Motor neuron (in vitro differentiated cells): ENCODE measurements around the gene GLTP. TPM values are rescaled to one million over a fixed set of nuclear protein-coding genes. Genes with fewer than 3 reads are reported as not detected.
"Not testable (repeated sequence)": the region's sequence is repeated elsewhere in the genome, so short reads cannot be mapped to it uniquely, and the experiment has no call there.

Experiments used
- ATAC-seq, 8 experiments: fragments of 200-7000 bp; cut with Tn5 transposase; replicated peaks in 6 of 8; 2 replicates each; pipeline ENCODE4 v1.8.0; 2021; ENCODE audit warnings: mild to moderate bottlenecking in 8 of 8, moderate library complexity in 8 of 8
- H3K27ac ChIP-seq, 2 donors: fragments of 250-450 bp; sonication (Bioruptor Pico); 2 replicates each; pipeline ENCODE4 v1.9.0; 2021; ENCODE audit warnings: antibody characterized with exemption in 2 of 2, mild to moderate bottlenecking in 2 of 2, moderate library complexity in 1 of 2
- H3K4me1 ChIP-seq, 2 donors: fragments of 250-450 bp; sonication (Bioruptor Pico); replicated peaks in 1 of 2; 2 replicates each; pipeline ENCODE4 v1.6.1; 2021; ENCODE audit warnings: antibody characterized with exemption in 2 of 2, mild to moderate bottlenecking in 2 of 2, moderate library complexity in 1 of 2
- H3K4me3 ChIP-seq, 5 donors: fragments of 250-450 bp; sonication (Bioruptor Pico); 2 replicates each; pipeline ENCODE4 v1.9.0; 2021; ENCODE audit warnings: antibody characterized with exemption in 5 of 5, mild to moderate bottlenecking in 5 of 5, moderate library complexity in 4 of 5
- WGBS, 10 experiments: fragments of 450-650 bp; shearing (Covaris generic); methylation state at CpG; one replicate each; pipeline ENCODE4 v1.0.0; 2022; 5-methylcytosine and 5-hydroxymethylcytosine counted together
- in situ Hi-C, 9 experiments: fragments of 400-800 bp; cut with MboI; loops; one replicate each; pipeline ENCODE4 v1.15.0; 2021; ENCODE audit warnings: low sequenced_read_pairs in 9 of 9, low pct_unique_long_range_greater_than_20kb in 2 of 9; ENCODE audit not compliant: unreplicated experiment in 9 of 9
- total RNA-seq, 8 experiments: library from RNA; unstranded; fragments of 300-600 nt; gene quantifications; 2 replicates each; pipeline versions ENCODE4 v1.2.3 to v1.2.4, GENCODE V29; 2022

Gene GLTP
- total RNA-seq, 8 experiments from 2014 or later = 11.7 to 36.2 (median 17.6) TPM

- WGBS, 10 experiments = 59 to 96% (median 83%) methylated on average over 2 to 9 of the region's 9 CpGs; no CpG with 5 or more reads in 1 of the 10 experiments
- in situ Hi-C loops = no loop called here
- H3K4me1 ChIP-seq = peaks cover 12 to 16% of the 10 kb centered on the region in 2 donors
- no peak overlapping the region for H3K4me3 ChIP-seq
- no peak for ATAC-seq
- no peak overlapping the region for H3K27ac ChIP-seq
Measured at GRCh38 chr12:109868182-109869051, 11.9 kb downstream of the GLTP start.

DNA sequence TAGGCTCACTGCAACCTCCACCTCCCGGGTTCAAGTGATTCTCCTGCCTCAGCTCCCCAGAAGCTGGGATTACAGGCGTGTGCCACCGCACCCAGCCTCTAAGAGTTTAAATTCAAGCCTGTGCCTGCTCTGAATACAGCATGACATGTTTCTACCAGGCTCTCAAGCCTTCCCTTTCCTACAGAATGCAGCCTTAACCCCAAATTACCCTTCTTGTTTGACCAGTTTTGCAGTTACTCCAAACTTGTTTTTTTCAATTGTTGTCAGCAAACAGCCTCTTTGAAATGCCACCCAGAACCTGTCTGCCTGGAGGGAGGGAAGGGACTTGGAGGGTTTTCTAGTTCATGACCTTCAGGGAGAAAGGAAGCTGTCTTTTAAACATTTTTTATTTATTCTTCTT lies 15.4 kb downstream of the GLTP start:
- no peak overlapping the region for H3K4me3 ChIP-seq
- in situ Hi-C loops = no loop called here
- peaks cover 23 to 25% of the 10 kb centered on the region in 2 donors for H3K4me1 ChIP-seq
- no peak overlapping the region for H3K27ac ChIP-seq
- 60 to 88% (median 80%) methylated on average over 1 to 3 of the region's 3 CpGs; no CpG with 5 or more reads in 5 of the 10 experiments for WGBS, 10 experiments
- ATAC-seq = no peak

DNA sequence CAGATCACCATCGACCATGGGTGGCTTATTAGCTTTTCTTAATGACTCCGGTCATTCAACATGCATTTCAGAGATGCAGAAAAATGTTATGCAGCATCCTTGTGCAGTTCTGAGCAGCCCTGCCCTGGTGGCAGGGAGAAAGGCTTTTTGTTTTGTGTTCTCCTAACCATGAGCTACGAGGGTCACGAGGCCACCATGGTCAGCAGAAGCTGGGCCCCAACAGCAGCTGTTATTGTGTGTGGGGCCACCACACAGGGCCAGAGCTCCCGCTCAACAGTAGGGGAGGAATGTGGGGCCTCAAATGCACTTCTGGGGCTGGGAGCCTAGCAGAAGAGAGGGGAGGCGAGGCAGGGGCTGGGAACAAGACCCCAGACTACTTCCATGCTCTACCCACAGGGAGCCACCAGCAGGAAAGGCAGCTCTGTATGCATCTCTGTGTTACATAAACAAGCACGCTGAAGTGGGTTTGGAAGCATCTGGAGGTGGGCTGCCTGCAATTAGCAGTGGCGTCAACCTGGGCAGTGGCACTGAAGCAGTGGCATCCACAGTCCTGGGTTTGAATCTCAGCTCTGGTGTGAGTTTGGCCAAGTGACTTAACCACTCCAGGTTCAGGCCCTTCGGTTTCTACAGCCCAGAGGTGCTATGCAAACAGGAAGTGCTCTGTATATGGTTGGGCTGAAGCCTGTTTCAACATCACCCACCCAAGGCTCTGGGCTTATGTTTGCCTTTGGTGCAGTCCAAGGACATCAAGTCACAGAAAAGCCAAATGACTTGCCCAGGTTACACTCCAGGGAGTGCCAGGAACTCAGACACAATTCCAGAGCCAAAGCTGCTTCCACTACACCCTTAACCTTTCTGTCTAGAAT lies 16.3 kb downstream of the GLTP start:
- WGBS, 10 experiments = 20 to 100% (median 56%) methylated on average over 1 to 4 of the region's 9 CpGs; no CpG with 5 or more reads in 3 of the 10 experiments
- peak in 6 of 8 experiments; percentile 28 to 81 (median 76) for ATAC-seq
- in situ Hi-C loops = no loop called here
- peaks cover 23 to 25% of the 10 kb centered on the region in 2 donors for H3K4me1 ChIP-seq
- peak overlapping the region; percentile 31 to 48 for H3K27ac ChIP-seq
- H3K4me3 ChIP-seq = no peak overlapping the region

DNA sequence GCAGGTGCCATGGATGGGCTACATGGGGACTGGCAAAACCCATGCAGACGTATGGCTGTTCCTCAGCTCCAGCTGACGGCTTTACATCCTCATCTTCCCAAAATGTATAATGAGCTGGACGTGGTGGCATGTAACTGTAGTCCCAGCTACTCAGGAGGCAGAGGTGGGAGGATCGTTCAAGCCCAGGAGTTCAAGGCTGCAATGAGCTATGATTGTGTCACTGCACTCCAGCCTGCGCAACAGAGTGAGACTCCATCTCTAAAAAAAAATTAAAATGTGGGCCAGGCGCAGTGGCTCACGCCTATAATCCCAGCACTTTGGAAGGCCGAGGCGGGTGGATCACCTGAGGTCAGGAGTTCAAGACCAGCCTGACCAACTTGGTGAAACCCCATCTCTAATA lies 17.9 kb downstream of the GLTP start:
- H3K4me3 ChIP-seq, H3K27ac ChIP-seq, ATAC-seq, in situ Hi-C loops: not testable (repeated sequence)
- H3K4me1 ChIP-seq = peaks cover 23 to 25% of the 10 kb centered on the region in 2 donors
- WGBS, 10 experiments = 90 to 100% (median 100%) methylated on average over 1 to 5 of the region's 9 CpGs; no CpG with 5 or more reads in 3 of the 10 experiments

GRCh38 chr12:109861689-109862314 lies 18.5 kb downstream of the GLTP start:
- peaks cover 23 to 25% of the 10 kb centered on the region in 2 donors for H3K4me1 ChIP-seq
- peak in 5 of 8 experiments; percentile 62 to 83 (median 67) for ATAC-seq
- 40 to 100% (median 70%) methylated on average over 1 to 7 of the region's 17 CpGs; no CpG with 5 or more reads in 3 of the 10 experiments for WGBS, 10 experiments
- peak overlapping the region; percentile 24 to 65 for H3K27ac ChIP-seq
- in situ Hi-C loops = no loop called here
- H3K4me3 ChIP-seq = no peak overlapping the region

DNA sequence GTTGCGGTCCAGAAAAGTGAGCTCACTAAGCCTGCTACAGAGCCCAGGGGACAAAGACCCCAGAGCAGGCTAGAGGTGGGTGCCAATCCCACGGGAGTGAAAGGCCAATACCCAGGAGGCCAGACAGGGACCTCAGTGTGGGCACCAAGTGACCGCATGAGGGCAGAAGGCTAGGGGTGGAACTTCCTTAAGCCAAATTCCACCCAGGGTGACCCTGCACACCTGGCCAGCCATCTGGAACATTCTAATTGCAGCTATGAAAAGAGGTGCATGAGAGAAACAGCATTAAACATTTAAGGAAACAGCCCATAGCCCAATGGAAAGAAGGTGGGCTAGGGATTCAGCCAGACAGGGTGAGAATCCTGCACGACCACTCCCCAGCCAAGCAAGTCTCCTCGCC lies 19.4 kb downstream of the GLTP start:
- WGBS, 10 experiments = 80 to 100% (median 88%) methylated on average over 1 to 3 of the region's 5 CpGs; no CpG with 5 or more reads in 4 of the 10 experiments
- H3K4me1 ChIP-seq = peaks cover 23 to 25% of the 10 kb centered on the region in 2 donors
- H3K4me3 ChIP-seq = no peak overlapping the region
- no peak for ATAC-seq
- in situ Hi-C loops = no loop called here
- H3K27ac ChIP-seq = no peak overlapping the region

GRCh38 chr12:109858764-109859163 lies 21.6 kb downstream of the GLTP start:
- 80 to 100% (median 92%) methylated on average over 1 to 2 of the region's 5 CpGs; no CpG with 5 or more reads in 6 of the 10 experiments for WGBS, 10 experiments
- no peak for ATAC-seq
- Histone ChIP-seq H3K4me3 (no peak overlapping the region), H3K27ac (no peak overlapping the region), H3K4me1 (peaks cover 14 to 18% of the 10 kb centered on the region in 2 donors)
- in situ Hi-C loops = no loop called here

- ATAC-seq = no peak
- Histone ChIP-seq H3K4me1 (peaks cover 8 to 12% of the 10 kb centered on the region in 2 donors), H3K4me3 (no peak overlapping the region), H3K27ac (no peak overlapping the region)
- WGBS, 10 experiments = 90 to 100% (median 97%) methylated on average over 2 to 4 of the region's 6 CpGs; no CpG with 5 or more reads in 4 of the 10 experiments
- in situ Hi-C loops = no loop called here
Measured at GRCh38 chr12:109857715-109858114, 22.6 kb downstream of the GLTP start.

GRCh38 chr12:109855377-109855776 lies 25.0 kb downstream of the GLTP start:
- H3K27ac ChIP-seq = no peak overlapping the region
- in situ Hi-C loops = no loop called here

DNA sequence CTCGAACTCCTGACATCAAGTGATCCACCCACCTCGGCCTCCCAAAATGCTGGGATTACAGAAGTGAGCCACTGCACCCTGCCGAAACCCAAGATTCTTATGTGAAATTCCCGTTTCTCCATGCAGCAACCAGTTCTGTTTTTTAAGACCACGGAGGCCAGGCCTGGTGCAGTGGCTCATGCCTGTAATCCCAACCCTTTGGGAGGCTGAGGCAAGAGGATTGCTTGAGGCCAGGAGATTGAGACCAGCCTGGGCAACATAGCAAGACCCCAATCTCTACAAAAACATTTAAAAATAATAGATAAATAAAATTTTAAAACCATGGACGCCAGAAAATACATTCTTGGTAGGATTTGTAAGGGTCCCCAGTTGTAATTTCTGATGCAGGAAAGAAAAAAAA lies 29.8 kb downstream of the GLTP start:
- H3K27ac ChIP-seq, ATAC-seq, in situ Hi-C loops, H3K4me3 ChIP-seq, H3K4me1 ChIP-seq: not testable (repeated sequence)
- WGBS, 10 experiments = 33 to 89% (median 77%) methylated on average over 1 to 5 of the region's 6 CpGs; no CpG with 5 or more reads in 2 of the 10 experiments

More at GRCh38 chr12:109855377-109855776, 25.0 kb downstream of the GLTP start:
- 88 to 100% (median 93%) methylated on average over 6 to 12 of the region's 14 CpGs; no CpG with 5 or more reads in 5 of the 10 experiments for WGBS, 10 experiments
- ATAC-seq = no peak
- H3K4me1 ChIP-seq = no peaks in the 10 kb centered on the region
- no peak overlapping the region for H3K4me3 ChIP-seq

GRCh38 chr12:109847142-109847735 lies 33.1 kb downstream of the GLTP start:
- no peaks in the 10 kb centered on the region for H3K4me1 ChIP-seq
- no peak overlapping the region for H3K4me3 ChIP-seq
- 0 to 83% (median 48%) methylated on average over 1 to 5 of the region's 7 CpGs; no CpG with 5 or more reads in 1 of the 10 experiments for WGBS, 10 experiments
- H3K27ac ChIP-seq = no peak overlapping the region
- in situ Hi-C loops = no loop called here
- no peak for ATAC-seq

- Histone ChIP-seq H3K4me3 (peak overlapping the region in 1 of 5 donors; percentile 23), H3K27ac (no peak overlapping the region), H3K4me1 (no peaks in the 10 kb centered on the region)
- 67 to 100% (median 88%) methylated on average over 1 to 6 of the region's 7 CpGs; no CpG with 5 or more reads in 2 of the 10 experiments for WGBS, 10 experiments
- no peak for ATAC-seq
- in situ Hi-C loops = no loop called here
Measured at GRCh38 chr12:109845824-109846205, 34.5 kb downstream of the GLTP start.
